ENCODE data around the gene SREBF1.

The SREBF1 gene

GRCh38 chr17:17836818-17837379 lies at the start of gene SREBF1:
Gene SREBF1, minus strand, starts transcription at chr17:17836986. Its CDS starts 169 bp downstream, at chr17:17836817.
- H3K4me1 ChIP-seq (ENCODE audit: control insufficient read depth in 2 of 2, insufficient read depth in 2 of 2, low read length in 2 of 2) = peaks cover 47 to 61% of the 10 kb centered on the region in 2 donors

GRCh38 chr17:17886226-17886625 lies 49.4 kb upstream of the SREBF1 start:
- Histone ChIP-seq H3K4me1 (ENCODE audit: control insufficient read depth in 2 of 2, insufficient read depth in 2 of 2, low read length in 2 of 2) (no peaks in the 10 kb centered on the region), H3K9ac (ENCODE audit: low read depth in 1 of 2, low read length in 2 of 2) (no peak overlapping the region), H3K9me3 (ENCODE audit: control insufficient read depth in 2 of 2, low read length in 2 of 2) (no peaks in the 10 kb centered on the region), H3K27me3 (ENCODE audit: control insufficient read depth in 2 of 2, insufficient read depth in 2 of 2, low read length in 2 of 2) (no peaks in the 10 kb centered on the region), H3K36me3 (ENCODE audit: control insufficient read depth in 2 of 2, insufficient read depth in 2 of 2, low read length in 2 of 2) (peaks cover 30 to 52% of the 10 kb centered on the region in 2 donors), H3K27ac (ENCODE audit: low read depth in 2 of 2, low read length in 2 of 2) (peak overlapping the region in 1 of 2 donors; percentile 18), H3K4me3 (ENCODE audit: low read length in 2 of 2) (no peak overlapping the region)

More at GRCh38 chr17:17836818-17837379, at the start of gene SREBF1:
- no peaks in the 10 kb centered on the region for H3K9me3 ChIP-seq (ENCODE audit: control insufficient read depth in 2 of 2, low read length in 2 of 2)
- peak within 1 kb of the TSS; percentile 96 to 99 for H3K9ac ChIP-seq (ENCODE audit: low read depth in 1 of 2, low read length in 2 of 2)
- H3K36me3 ChIP-seq (ENCODE audit: control insufficient read depth in 2 of 2, insufficient read depth in 2 of 2, low read length in 2 of 2) = peaks cover 0 to 2% of the 10 kb centered on the region in 2 donors
- peak within 1 kb of the TSS; percentile 98 to 100 for H3K27ac ChIP-seq (ENCODE audit: low read depth in 2 of 2, low read length in 2 of 2)
- peak within 1 kb of the TSS; percentile 83 to 89 for H3K4me3 ChIP-seq (ENCODE audit: low read length in 2 of 2)
- no peaks in the 10 kb centered on the region for H3K27me3 ChIP-seq (ENCODE audit: control insufficient read depth in 2 of 2, insufficient read depth in 2 of 2, low read length in 2 of 2)

- Histone ChIP-seq H3K9me3 (ENCODE audit: control insufficient read depth in 2 of 2, low read length in 2 of 2) (no peaks in the 10 kb centered on the region), H3K27ac (ENCODE audit: low read depth in 2 of 2, low read length in 2 of 2) (no peak overlapping the region), H3K27me3 (ENCODE audit: control insufficient read depth in 2 of 2, insufficient read depth in 2 of 2, low read length in 2 of 2) (no peaks in the 10 kb centered on the region), H3K9ac (ENCODE audit: low read depth in 1 of 2, low read length in 2 of 2) (no peak overlapping the region), H3K36me3 (ENCODE audit: control insufficient read depth in 2 of 2, insufficient read depth in 2 of 2, low read length in 2 of 2) (peaks cover 32 to 53% of the 10 kb centered on the region in 2 donors), H3K4me1 (ENCODE audit: control insufficient read depth in 2 of 2, insufficient read depth in 2 of 2, low read length in 2 of 2) (no peaks in the 10 kb centered on the region), H3K4me3 (ENCODE audit: low read length in 2 of 2) (no peak overlapping the region)
These were observed 47.9 kb upstream of the SREBF1 start for GRCh38 chr17:17884391-17885357.

GRCh38 chr17:17883801-17884200 lies 47.0 kb upstream of the SREBF1 start:
- no peaks in the 10 kb centered on the region for H3K4me1 ChIP-seq (ENCODE audit: control insufficient read depth in 2 of 2, insufficient read depth in 2 of 2, low read length in 2 of 2)
- no peak overlapping the region for H3K27ac ChIP-seq (ENCODE audit: low read depth in 2 of 2, low read length in 2 of 2)
- H3K9ac ChIP-seq (ENCODE audit: low read depth in 1 of 2, low read length in 2 of 2) = no peak overlapping the region
- H3K27me3 ChIP-seq (ENCODE audit: control insufficient read depth in 2 of 2, insufficient read depth in 2 of 2, low read length in 2 of 2) = no peaks in the 10 kb centered on the region
- H3K9me3 ChIP-seq (ENCODE audit: control insufficient read depth in 2 of 2, low read length in 2 of 2) = no peaks in the 10 kb centered on the region
- H3K36me3 ChIP-seq (ENCODE audit: control insufficient read depth in 2 of 2, insufficient read depth in 2 of 2, low read length in 2 of 2) = peaks cover 34 to 54% of the 10 kb centered on the region in 2 donors
- H3K4me3 ChIP-seq (ENCODE audit: low read length in 2 of 2) = no peak overlapping the region

GRCh38 chr17:17882082-17882581 lies 45.3 kb upstream of the SREBF1 start:
- H3K27ac ChIP-seq (ENCODE audit: low read depth in 2 of 2, low read length in 2 of 2) = no peak overlapping the region
- H3K4me1 ChIP-seq (ENCODE audit: control insufficient read depth in 2 of 2, insufficient read depth in 2 of 2, low read length in 2 of 2) = peaks cover under 1 to 5% of the 10 kb centered on the region in 2 donors
- H3K27me3 ChIP-seq (ENCODE audit: control insufficient read depth in 2 of 2, insufficient read depth in 2 of 2, low read length in 2 of 2) = no peaks in the 10 kb centered on the region
- no peaks in the 10 kb centered on the region for H3K9me3 ChIP-seq (ENCODE audit: control insufficient read depth in 2 of 2, low read length in 2 of 2)
- no peak overlapping the region for H3K9ac ChIP-seq (ENCODE audit: low read depth in 1 of 2, low read length in 2 of 2)
- peaks cover 44 to 63% of the 10 kb centered on the region in 2 donors for H3K36me3 ChIP-seq (ENCODE audit: control insufficient read depth in 2 of 2, insufficient read depth in 2 of 2, low read length in 2 of 2)
- no peak overlapping the region for H3K4me3 ChIP-seq (ENCODE audit: low read length in 2 of 2)

- no peak overlapping the region for H3K27ac ChIP-seq (ENCODE audit: low read depth in 2 of 2, low read length in 2 of 2)
- no peak overlapping the region for H3K9ac ChIP-seq (ENCODE audit: low read depth in 1 of 2, low read length in 2 of 2)
- H3K36me3 ChIP-seq (ENCODE audit: control insufficient read depth in 2 of 2, insufficient read depth in 2 of 2, low read length in 2 of 2) = peaks cover 51 to 77% of the 10 kb centered on the region in 2 donors
These were observed 43.9 kb upstream of the SREBF1 start for GRCh38 chr17:17880577-17881196.

DNA sequence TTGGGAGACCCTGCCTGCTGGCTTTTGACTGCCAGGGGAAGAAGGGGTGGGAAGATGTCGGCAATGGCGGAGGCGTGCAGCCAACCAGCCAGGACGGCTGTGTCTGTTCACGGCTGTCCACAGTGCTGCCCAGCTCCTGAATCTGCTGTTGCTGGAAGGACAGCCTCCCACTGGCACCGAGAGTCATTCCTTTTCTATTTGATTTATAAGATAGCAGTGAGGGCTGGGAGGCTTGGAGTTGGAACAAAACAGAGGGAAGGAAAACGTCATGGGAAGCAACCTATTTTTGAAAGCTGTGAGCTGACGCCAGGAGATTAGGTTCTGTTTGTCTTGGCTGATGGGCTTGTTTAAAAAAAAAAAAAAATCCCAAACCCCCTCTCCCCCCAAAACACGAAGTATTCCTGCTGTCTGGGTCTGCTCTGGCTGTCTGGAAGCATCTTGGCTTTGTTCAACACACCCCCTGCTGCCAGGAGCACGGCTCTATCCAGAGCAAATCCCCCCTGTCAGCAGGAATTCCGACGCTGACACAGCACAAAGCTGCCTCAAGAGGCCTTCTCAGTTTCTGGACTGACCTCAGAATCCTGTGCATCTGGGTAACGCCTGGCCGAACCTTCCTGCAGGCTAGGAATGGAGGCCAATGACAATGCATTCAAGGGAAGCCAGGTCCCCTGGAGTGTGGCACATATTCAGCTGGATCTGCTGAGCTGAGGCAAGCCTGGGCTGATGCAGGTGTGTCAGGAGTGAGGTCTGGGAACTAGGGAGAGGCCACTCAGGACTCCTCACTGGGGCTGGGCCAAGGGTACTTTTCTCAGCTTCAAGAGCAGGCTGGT lies 41.0 kb upstream of the SREBF1 start:
- H3K4me1 ChIP-seq (ENCODE audit: control insufficient read depth in 2 of 2, insufficient read depth in 2 of 2, low read length in 2 of 2) = peaks cover 7 to 12% of the 10 kb centered on the region in 2 donors
- H3K36me3 ChIP-seq (ENCODE audit: control insufficient read depth in 2 of 2, insufficient read depth in 2 of 2, low read length in 2 of 2) = peaks cover 44 to 58% of the 10 kb centered on the region in 2 donors
- no peak overlapping the region for H3K4me3 ChIP-seq (ENCODE audit: low read length in 2 of 2)
- peak overlapping the region; percentile 61 to 69 for H3K27ac ChIP-seq (ENCODE audit: low read depth in 2 of 2, low read length in 2 of 2)
- no peak overlapping the region for H3K9ac ChIP-seq (ENCODE audit: low read depth in 1 of 2, low read length in 2 of 2)
- H3K27me3 ChIP-seq (ENCODE audit: control insufficient read depth in 2 of 2, insufficient read depth in 2 of 2, low read length in 2 of 2) = no peaks in the 10 kb centered on the region
- no peaks in the 10 kb centered on the region for H3K9me3 ChIP-seq (ENCODE audit: control insufficient read depth in 2 of 2, low read length in 2 of 2)

More at GRCh38 chr17:17880577-17881196, 43.9 kb upstream of the SREBF1 start:
- Histone ChIP-seq H3K27me3 (ENCODE audit: control insufficient read depth in 2 of 2, insufficient read depth in 2 of 2, low read length in 2 of 2) (no peaks in the 10 kb centered on the region), H3K4me1 (ENCODE audit: control insufficient read depth in 2 of 2, insufficient read depth in 2 of 2, low read length in 2 of 2) (peaks cover 7 to 12% of the 10 kb centered on the region in 2 donors), H3K9me3 (ENCODE audit: control insufficient read depth in 2 of 2, low read length in 2 of 2) (no peaks in the 10 kb centered on the region), H3K4me3 (ENCODE audit: low read length in 2 of 2) (no peak overlapping the region)

- Histone ChIP-seq H3K9ac (ENCODE audit: low read depth in 1 of 2, low read length in 2 of 2) (no peak overlapping the region), H3K9me3 (ENCODE audit: control insufficient read depth in 2 of 2, low read length in 2 of 2) (no peaks in the 10 kb centered on the region), H3K4me3 (ENCODE audit: low read length in 2 of 2) (no peak overlapping the region), H3K27ac (ENCODE audit: low read depth in 2 of 2, low read length in 2 of 2) (peak overlapping the region; percentile 61 to 69), H3K27me3 (ENCODE audit: control insufficient read depth in 2 of 2, insufficient read depth in 2 of 2, low read length in 2 of 2) (no peaks in the 10 kb centered on the region), H3K4me1 (ENCODE audit: control insufficient read depth in 2 of 2, insufficient read depth in 2 of 2, low read length in 2 of 2) (peaks cover 7 to 12% of the 10 kb centered on the region in 2 donors), H3K36me3 (ENCODE audit: control insufficient read depth in 2 of 2, insufficient read depth in 2 of 2, low read length in 2 of 2) (peaks cover 37 to 51% of the 10 kb centered on the region in 2 donors)
These were observed 40.3 kb upstream of the SREBF1 start for GRCh38 chr17:17876959-17877528.

- H3K36me3 ChIP-seq (ENCODE audit: control insufficient read depth in 2 of 2, insufficient read depth in 2 of 2, low read length in 2 of 2) = peaks cover 23 to 38% of the 10 kb centered on the region in 2 donors
- no peaks in the 10 kb centered on the region for H3K27me3 ChIP-seq (ENCODE audit: control insufficient read depth in 2 of 2, insufficient read depth in 2 of 2, low read length in 2 of 2)
- no peak overlapping the region for H3K4me3 ChIP-seq (ENCODE audit: low read length in 2 of 2)
- H3K9ac ChIP-seq (ENCODE audit: low read depth in 1 of 2, low read length in 2 of 2) = no peak overlapping the region
- H3K9me3 ChIP-seq (ENCODE audit: control insufficient read depth in 2 of 2, low read length in 2 of 2) = no peaks in the 10 kb centered on the region
- no peak overlapping the region for H3K27ac ChIP-seq (ENCODE audit: low read depth in 2 of 2, low read length in 2 of 2)
- peaks cover 7 to 12% of the 10 kb centered on the region in 2 donors for H3K4me1 ChIP-seq (ENCODE audit: control insufficient read depth in 2 of 2, insufficient read depth in 2 of 2, low read length in 2 of 2)
These were observed 37.7 kb upstream of the SREBF1 start for GRCh38 chr17:17874478-17874877.
